HUES64 (cell line): Measurements from ENCODE around the gene ATAD1.
"Not testable (repeated sequence)": the region's sequence is repeated elsewhere in the genome, so short reads cannot be mapped to it uniquely, and the experiment has no call there.

Experiments used
- H3K27ac ChIP-seq: 2 replicates; pipeline ENCODE4 v1.7.0; 2013; ENCODE audit warnings: low read depth, low read length, inconsistent platforms
- H3K27me3 ChIP-seq: 2 replicates; pipeline ENCODE4 v1.6.1; 2013; ENCODE audit warnings: mild to moderate bottlenecking, low read length; ENCODE audit not compliant: insufficient read depth
- H3K36me3 ChIP-seq: 2 replicates; pipeline ENCODE4 v1.6.1; 2013; ENCODE audit warnings: mild to moderate bottlenecking, low read length; ENCODE audit not compliant: insufficient read depth
- H3K4me1 ChIP-seq: 2 replicates; pipeline ENCODE4 v1.6.1; 2013; ENCODE audit warnings: mild to moderate bottlenecking, low read length, moderate library complexity; ENCODE audit not compliant: insufficient read depth
- H3K4me3 ChIP-seq: 2 replicates; pipeline ENCODE4 v1.5.1; 2013; ENCODE audit warnings: mild to moderate bottlenecking, low read length, moderate library complexity
- H3K9ac ChIP-seq: 2 replicates; pipeline ENCODE4 v1.6.1; 2013; ENCODE audit warnings: mild to moderate bottlenecking, low read depth, low read length
- H3K9me3 ChIP-seq: 2 replicates; pipeline ENCODE4 v1.6.1; 2013; ENCODE audit warnings: low read depth, low read length; ENCODE audit not compliant: insufficient read depth
- WGBS: fragments of 150-250, 120-280 bp; methylation state at CpG from one replicate; pipeline ENCODE4 v1.1.7; 2013; ENCODE audit warnings: missing lambda C conversion rate; 5-methylcytosine and 5-hydroxymethylcytosine counted together

ATAD1 gene

GRCh38 chr10:87826653-87827052 lies 8.6 kb upstream of the ATAD1 start:
- H3K9ac ChIP-seq = no peak overlapping the region
- H3K27me3 ChIP-seq = no peaks in the 10 kb centered on the region
- H3K9me3 ChIP-seq = no peaks in the 10 kb centered on the region
- H3K27ac ChIP-seq = no peak overlapping the region
- H3K36me3 ChIP-seq = no peaks in the 10 kb centered on the region
- no peak overlapping the region for H3K4me3 ChIP-seq
- no peaks in the 10 kb centered on the region for H3K4me1 ChIP-seq

GRCh38 chr10:87819289-87819585 lies 1.2 kb upstream of the ATAD1 start:
- WGBS = 97% methylated on average over 4 of the region's 6 CpGs
- H3K27me3 ChIP-seq = peaks cover 5% of the 10 kb centered on the region; the same call in 1 of the 2 replicates
- no peak overlapping the region for H3K9ac ChIP-seq
- H3K27ac ChIP-seq = no peak overlapping the region
- H3K4me1 ChIP-seq = peaks cover 15% of the 10 kb centered on the region
- H3K36me3 ChIP-seq = peaks cover 2% of the 10 kb centered on the region; the same call in 1 of the 2 replicates
- H3K4me3 ChIP-seq = peak overlapping the region; percentile 78
- no peaks in the 10 kb centered on the region for H3K9me3 ChIP-seq

GRCh38 chr10:87818505-87819288 lies 671 bp upstream of the ATAD1 start:
- Histone ChIP-seq H3K4me3 (peak overlapping the region; percentile 78), H3K27me3 (peaks cover 5% of the 10 kb centered on the region; the same call in 1 of the 2 replicates), H3K9me3 (no peaks in the 10 kb centered on the region), H3K9ac (peak overlapping the region; percentile 87), H3K36me3 (peaks cover 8% of the 10 kb centered on the region), H3K4me1 (peaks cover 15% of the 10 kb centered on the region), H3K27ac (peak overlapping the region; percentile 87; the same call in 1 of the 2 replicates)
- WGBS = 19% methylated on average over 28 of the region's 29 CpGs

GRCh38 chr10:87816898-87817608 lies 973 bp downstream of the ATAD1 start:
- Histone ChIP-seq H3K27ac (peak overlapping the region; percentile 87), H3K4me1 (peaks cover 15% of the 10 kb centered on the region)
- WGBS = 10% methylated on average over 8 of the region's 10 CpGs

GRCh38 chr10:87816163-87816897 lies 1.7 kb downstream of the ATAD1 start:
- H3K9ac ChIP-seq = peak overlapping the region; percentile 87; the same call in 1 of the 2 replicates
- H3K4me1 ChIP-seq = peaks cover 15% of the 10 kb centered on the region
- peaks cover 28% of the 10 kb centered on the region for H3K36me3 ChIP-seq
- 75% methylated on average over 5 of the region's 9 CpGs for WGBS
- H3K4me3 ChIP-seq = peak overlapping the region; percentile 78
- H3K27ac ChIP-seq = no peak overlapping the region
- no peaks in the 10 kb centered on the region for H3K9me3 ChIP-seq
- peaks cover 5% of the 10 kb centered on the region; the same call in 1 of the 2 replicates for H3K27me3 ChIP-seq

More at GRCh38 chr10:87816898-87817608, 973 bp downstream of the ATAD1 start:
- Histone ChIP-seq H3K9ac (peak overlapping the region; percentile 87), H3K27me3 (peaks cover 5% of the 10 kb centered on the region; the same call in 1 of the 2 replicates), H3K4me3 (peak overlapping the region; percentile 78), H3K9me3 (no peaks in the 10 kb centered on the region), H3K36me3 (peaks cover 22% of the 10 kb centered on the region)

GRCh38 chr10:87804939-87805569 lies 13.0 kb downstream of the ATAD1 start:
- H3K4me3 ChIP-seq = no peak overlapping the region
- H3K4me1 ChIP-seq = no peaks in the 10 kb centered on the region
- H3K36me3 ChIP-seq = peaks cover 96% of the 10 kb centered on the region
- no peak overlapping the region for H3K9ac ChIP-seq
- no peak overlapping the region for H3K27ac ChIP-seq
- WGBS = 89% methylated on average over 2 of the region's 2 CpGs
- H3K9me3 ChIP-seq = peaks cover 62% of the 10 kb centered on the region
- no peaks in the 10 kb centered on the region for H3K27me3 ChIP-seq

GRCh38 chr10:87803831-87804230 lies 14.2 kb downstream of the ATAD1 start:
- H3K4me3 ChIP-seq = no peak overlapping the region
- peaks cover 98% of the 10 kb centered on the region for H3K36me3 ChIP-seq
- H3K27ac ChIP-seq = no peak overlapping the region
- H3K9ac ChIP-seq = no peak overlapping the region
- no peaks in the 10 kb centered on the region for H3K4me1 ChIP-seq
- no peaks in the 10 kb centered on the region for H3K27me3 ChIP-seq
- H3K9me3 ChIP-seq = peaks cover 73% of the 10 kb centered on the region

- Histone ChIP-seq H3K4me1 (no peaks in the 10 kb centered on the region), H3K27ac (no peak overlapping the region), H3K4me3 (no peak overlapping the region), H3K9ac (no peak overlapping the region), H3K9me3 (peaks cover 73% of the 10 kb centered on the region), H3K27me3 (no peaks in the 10 kb centered on the region), H3K36me3 (peaks cover 97% of the 10 kb centered on the region)
- WGBS = 96% methylated on average over 4 of the region's 4 CpGs
Measured at GRCh38 chr10:87803328-87803727, 14.7 kb downstream of the ATAD1 start.

- H3K36me3 ChIP-seq = peaks cover 96% of the 10 kb centered on the region
- H3K4me3 ChIP-seq, H3K9ac ChIP-seq, H3K4me1 ChIP-seq, H3K27me3 ChIP-seq, H3K27ac ChIP-seq: not testable (repeated sequence)
- H3K9me3 ChIP-seq = peaks cover 62% of the 10 kb centered on the region
- 100% methylated on average over 1 of the region's 1 CpG for WGBS
Measured at GRCh38 chr10:87801813-87802435, 16.1 kb downstream of the ATAD1 start.

- peaks cover 81% of the 10 kb centered on the region for H3K36me3 ChIP-seq
- peaks cover under 1% of the 10 kb centered on the region; the same call in 1 of the 2 replicates for H3K4me1 ChIP-seq
- H3K9me3 ChIP-seq = peaks cover 53% of the 10 kb centered on the region
- no CpG with 5 or more reads among the region's 1 CpG for WGBS
- H3K27ac ChIP-seq = no peak overlapping the region
- no peaks in the 10 kb centered on the region for H3K27me3 ChIP-seq
- no peak overlapping the region for H3K9ac ChIP-seq
- 0 out of 2 replicates have a peak overlapping the region, but pooled peaks have one; percentile 12 for H3K4me3 ChIP-seq
Measured at GRCh38 chr10:87799860-87800259, 18.2 kb downstream of the ATAD1 start.
